ENCODE results near the gene CAMSAP2. TPM values are rescaled to one million over a fixed set of nuclear protein-coding genes. Genes with fewer than 3 reads are reported as not detected.

The CAMSAP2 gene
- total RNA-seq, 1 experiment from 2014 or later, result 17.3 TPM

- no peaks in the 10 kb centered on the region for H3K27me3 ChIP-seq (ENCODE audit: control insufficient read depth, insufficient read depth, low read length)
- H3K36me3 ChIP-seq (replicated peaks; ENCODE audit: control insufficient read depth, insufficient read depth, low read length), result no peaks in the 10 kb centered on the region
- no peak overlapping the region for H3K4me3 ChIP-seq (ENCODE audit: insufficient read depth, low read depth, low read length)
- no peak for DNase-seq
Measured at GRCh38 chr1:200866116-200866515, 127.4 kb downstream of the CAMSAP2 start.

- Histone ChIP-seq H3K4me3 (ENCODE audit: insufficient read depth, low read depth, low read length) (no peak overlapping the region), H3K27me3 (ENCODE audit: control insufficient read depth, insufficient read depth, low read length) (no peaks in the 10 kb centered on the region), H3K36me3 (replicated peaks; ENCODE audit: control insufficient read depth, insufficient read depth, low read length) (no peaks in the 10 kb centered on the region)
- peak; percentile 37 for DNase-seq
Measured at GRCh38 chr1:200866521-200866920, 127.8 kb downstream of the CAMSAP2 start.

- DNase-seq, result no peak
- Histone ChIP-seq H3K27me3 (ENCODE audit: control insufficient read depth, insufficient read depth, low read length) (no peaks in the 10 kb centered on the region), H3K4me3 (ENCODE audit: insufficient read depth, low read depth, low read length) (no peak overlapping the region), H3K36me3 (replicated peaks; ENCODE audit: control insufficient read depth, insufficient read depth, low read length) (no peaks in the 10 kb centered on the region)
Measured at GRCh38 chr1:200867018-200867811, 128.5 kb downstream of the CAMSAP2 start.

GRCh38 chr1:200869376-200869752 lies 130.7 kb downstream of the CAMSAP2 start:
- H3K4me3 ChIP-seq (ENCODE audit: insufficient read depth, low read depth, low read length), result no peak overlapping the region
- no peaks in the 10 kb centered on the region for H3K36me3 ChIP-seq (replicated peaks; ENCODE audit: control insufficient read depth, insufficient read depth, low read length)
- H3K27me3 ChIP-seq (ENCODE audit: control insufficient read depth, insufficient read depth, low read length), result no peaks in the 10 kb centered on the region
- no peak for DNase-seq

- Histone ChIP-seq H3K4me3 (ENCODE audit: insufficient read depth, low read depth, low read length) (no peak overlapping the region), H3K36me3 (replicated peaks; ENCODE audit: control insufficient read depth, insufficient read depth, low read length) (no peaks in the 10 kb centered on the region), H3K27me3 (ENCODE audit: control insufficient read depth, insufficient read depth, low read length) (no peaks in the 10 kb centered on the region)
- DNase-seq, result no peak
Measured at GRCh38 chr1:200869753-200870391, 131.2 kb downstream of the CAMSAP2 start.

- no peaks in the 10 kb centered on the region for H3K27me3 ChIP-seq (ENCODE audit: control insufficient read depth, insufficient read depth, low read length)
- no peaks in the 10 kb centered on the region for H3K36me3 ChIP-seq (replicated peaks; ENCODE audit: control insufficient read depth, insufficient read depth, low read length)
- H3K4me3 ChIP-seq (ENCODE audit: insufficient read depth, low read depth, low read length), result no peak within 1 kb of the TSS
- peak; percentile 29 for DNase-seq
Measured at GRCh38 chr1:200872446-200873115, 133.9 kb downstream of the CAMSAP2 start, which contains the start of gene GPR25. Gene GPR25, plus strand, starts transcription at chr1:200872981. Its CDS starts 57 bp downstream, at chr1:200873038.

GRCh38 chr1:200873116-200873670 lies 134.5 kb downstream of the CAMSAP2 start:
- Histone ChIP-seq H3K4me3 (ENCODE audit: insufficient read depth, low read depth, low read length) (no peak overlapping the region), H3K36me3 (replicated peaks; ENCODE audit: control insufficient read depth, insufficient read depth, low read length) (no peaks in the 10 kb centered on the region), H3K27me3 (ENCODE audit: control insufficient read depth, insufficient read depth, low read length) (no peaks in the 10 kb centered on the region)
- peak; percentile 45 for DNase-seq

GRCh38 chr1:200873671-200874397 lies 135.1 kb downstream of the CAMSAP2 start:
- DNase-seq, result peak; percentile 54
- Histone ChIP-seq H3K4me3 (ENCODE audit: insufficient read depth, low read depth, low read length) (no peak overlapping the region), H3K36me3 (replicated peaks; ENCODE audit: control insufficient read depth, insufficient read depth, low read length) (no peaks in the 10 kb centered on the region), H3K27me3 (ENCODE audit: control insufficient read depth, insufficient read depth, low read length) (no peaks in the 10 kb centered on the region)

- no peaks in the 10 kb centered on the region for H3K27me3 ChIP-seq (ENCODE audit: control insufficient read depth, insufficient read depth, low read length)
- no peak for DNase-seq
- H3K36me3 ChIP-seq (replicated peaks; ENCODE audit: control insufficient read depth, insufficient read depth, low read length), result no peaks in the 10 kb centered on the region
- H3K4me3 ChIP-seq (ENCODE audit: insufficient read depth, low read depth, low read length), result no peak overlapping the region
Measured at GRCh38 chr1:200874694-200875093, 136.0 kb downstream of the CAMSAP2 start.

- H3K36me3 ChIP-seq (replicated peaks; ENCODE audit: control insufficient read depth, insufficient read depth, low read length), result no peaks in the 10 kb centered on the region
- no peak overlapping the region for H3K4me3 ChIP-seq (ENCODE audit: insufficient read depth, low read depth, low read length)
- no peaks in the 10 kb centered on the region for H3K27me3 ChIP-seq (ENCODE audit: control insufficient read depth, insufficient read depth, low read length)
- DNase-seq, result no peak
Measured at GRCh38 chr1:200875416-200875815, 136.7 kb downstream of the CAMSAP2 start.

- DNase-seq, result no peak
- Histone ChIP-seq H3K4me3 (ENCODE audit: insufficient read depth, low read depth, low read length) (no peak overlapping the region), H3K27me3 (ENCODE audit: control insufficient read depth, insufficient read depth, low read length) (no peaks in the 10 kb centered on the region), H3K36me3 (replicated peaks; ENCODE audit: control insufficient read depth, insufficient read depth, low read length) (no peaks in the 10 kb centered on the region)
Measured at GRCh38 chr1:200877010-200877409, 138.3 kb downstream of the CAMSAP2 start.

- Histone ChIP-seq H3K4me3 (ENCODE audit: insufficient read depth, low read depth, low read length) (no peak overlapping the region), H3K36me3 (replicated peaks; ENCODE audit: control insufficient read depth, insufficient read depth, low read length) (no peaks in the 10 kb centered on the region), H3K27me3 (ENCODE audit: control insufficient read depth, insufficient read depth, low read length) (no peaks in the 10 kb centered on the region)
- DNase-seq, result no peak
Measured at GRCh38 chr1:200877839-200878551, 139.3 kb downstream of the CAMSAP2 start.

- DNase-seq, result no peak
- Histone ChIP-seq H3K27me3 (ENCODE audit: control insufficient read depth, insufficient read depth, low read length) (no peaks in the 10 kb centered on the region), H3K4me3 (ENCODE audit: insufficient read depth, low read depth, low read length) (no peak overlapping the region), H3K36me3 (replicated peaks; ENCODE audit: control insufficient read depth, insufficient read depth, low read length) (no peaks in the 10 kb centered on the region)
Measured at GRCh38 chr1:200880212-200880611, 141.5 kb downstream of the CAMSAP2 start.

- Histone ChIP-seq H3K36me3 (replicated peaks; ENCODE audit: control insufficient read depth, insufficient read depth, low read length) (no peaks in the 10 kb centered on the region), H3K4me3 (ENCODE audit: insufficient read depth, low read depth, low read length) (no peak overlapping the region), H3K27me3 (ENCODE audit: control insufficient read depth, insufficient read depth, low read length) (no peaks in the 10 kb centered on the region)
- DNase-seq, result no peak
Measured at GRCh38 chr1:200883118-200883517, 144.4 kb downstream of the CAMSAP2 start.

All from H7 (cell line).